ELR (cell line): ENCODE measurements around the gene KIAA1958.
A peak's percentile ranks its signal among the peaks of the same experiment; 100 is the strongest.

Experiments
- DNase-seq: peaks from one replicate; pipeline ENCODE4 v3.0.0-alpha.2; 2015; ENCODE audit warnings: low read depth

Gene KIAA1958

GRCh38 chr9:112604790-112605189, 118.2 kb downstream of the KIAA1958 start:
- DNase-seq: no peak

GRCh38 chr9:112605518-112605917, 118.9 kb downstream of the KIAA1958 start:
- no peak for DNase-seq

GRCh38 chr9:112605963-112606699, 119.5 kb downstream of the KIAA1958 start:
- DNase-seq: peak; percentile 10

GRCh38 chr9:112608851-112609250, 122.2 kb downstream of the KIAA1958 start:
- no peak for DNase-seq

GRCh38 chr9:112615584-112616266, 129.1 kb downstream of the KIAA1958 start:
- no peak for DNase-seq

- no peak for DNase-seq
Measured at GRCh38 chr9:112617371-112617770, 130.7 kb downstream of the KIAA1958 start.

- no peak for DNase-seq
Measured at GRCh38 chr9:112618385-112619009, 131.9 kb downstream of the KIAA1958 start.

- DNase-seq: no peak
Measured at GRCh38 chr9:112620388-112620787, 133.8 kb downstream of the KIAA1958 start.

GRCh38 chr9:112621018-112621655, 134.5 kb downstream of the KIAA1958 start:
- DNase-seq: no peak

- DNase-seq: no peak
Measured at GRCh38 chr9:112623198-112623597, 136.6 kb downstream of the KIAA1958 start.

- DNase-seq: no peak
Measured at GRCh38 chr9:112624711-112625707, 138.4 kb downstream of the KIAA1958 start.

GRCh38 chr9:112629671-112630485, 143.3 kb downstream of the KIAA1958 start:
- no peak for DNase-seq

- no peak for DNase-seq
Measured at GRCh38 chr9:112631313-112632070, 144.9 kb downstream of the KIAA1958 start.

- peak; percentile 12 for DNase-seq
Measured at GRCh38 chr9:112640311-112640710, 153.7 kb downstream of the KIAA1958 start.

- DNase-seq: no peak
Measured at GRCh38 chr9:112642126-112642525, 155.5 kb downstream of the KIAA1958 start.

GRCh38 chr9:112647596-112647995, 161.0 kb downstream of the KIAA1958 start:
- DNase-seq: peak; percentile 61

- no peak for DNase-seq
Measured at GRCh38 chr9:112648624-112649023, 162.0 kb downstream of the KIAA1958 start.

- DNase-seq: no peak
Measured at GRCh38 chr9:112654282-112654681, 167.7 kb downstream of the KIAA1958 start.

- DNase-seq: no peak
Measured at GRCh38 chr9:112655668-112656067, 169.0 kb downstream of the KIAA1958 start.

GRCh38 chr9:112659906-112660305, 173.3 kb downstream of the KIAA1958 start:
- DNase-seq: no peak
